GM08714 (cell line): ENCODE results near the gene TBC1D5.
"Not testable (repeated sequence)": the region's sequence is repeated elsewhere in the genome, so short reads cannot be mapped to it uniquely, and the experiment has no call there.

ENCODE experiments used
- H3K4me3 ChIP-seq: fragments of 200-500 bp; sonication (Bioruptor generic); 2 replicates; pipeline ENCODE4 v1.5.1; 2014; ENCODE audit warnings: mild to moderate bottlenecking, low read length, inconsistent platforms
- ZNF274 ChIP-seq: IDR thresholded peaks from 2 replicates; pipeline ENCODE4 v1.6.1; 2012; ENCODE audit warnings: mild to moderate bottlenecking, low read depth, low read length

The TBC1D5 gene

DNA sequence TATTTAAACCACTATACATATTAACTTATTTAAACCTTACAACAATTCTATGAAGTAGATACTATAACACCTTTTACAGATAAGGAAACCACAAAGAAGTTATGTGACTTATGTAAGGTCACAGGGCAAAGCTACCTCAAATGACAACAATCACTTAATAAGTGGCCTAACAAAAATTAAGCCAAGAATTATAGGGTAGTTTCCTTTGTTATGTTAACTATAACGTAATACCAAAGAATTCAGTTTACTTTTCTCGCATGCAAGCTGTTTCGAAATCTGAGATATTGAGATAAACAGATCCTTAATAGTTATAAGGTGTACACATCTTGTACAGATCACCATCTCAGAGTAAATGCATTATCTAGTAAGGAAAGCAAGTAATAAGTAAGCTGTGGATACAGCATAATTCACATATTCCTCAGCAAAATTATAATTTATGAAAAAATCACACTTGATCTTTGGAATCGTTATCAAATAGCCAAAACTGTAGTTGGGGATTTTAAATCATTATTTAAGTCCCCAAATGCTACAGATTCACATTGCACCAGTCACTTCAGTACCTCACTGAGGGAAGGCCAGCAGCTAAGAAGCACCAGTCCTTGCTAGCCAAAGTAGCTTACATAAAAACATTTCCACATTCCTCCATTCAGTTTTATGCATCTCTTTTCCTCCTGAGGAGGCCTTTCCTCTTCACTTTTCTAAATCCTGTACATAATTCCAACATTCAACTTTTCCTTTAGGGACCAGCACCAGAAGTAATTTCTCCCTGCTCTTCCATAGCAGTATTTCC lies 226.8 kb downstream of the TBC1D5 start:
- no peak for TF ChIP-seq ZNF274
- H3K4me3 ChIP-seq = no peak overlapping the region

DNA sequence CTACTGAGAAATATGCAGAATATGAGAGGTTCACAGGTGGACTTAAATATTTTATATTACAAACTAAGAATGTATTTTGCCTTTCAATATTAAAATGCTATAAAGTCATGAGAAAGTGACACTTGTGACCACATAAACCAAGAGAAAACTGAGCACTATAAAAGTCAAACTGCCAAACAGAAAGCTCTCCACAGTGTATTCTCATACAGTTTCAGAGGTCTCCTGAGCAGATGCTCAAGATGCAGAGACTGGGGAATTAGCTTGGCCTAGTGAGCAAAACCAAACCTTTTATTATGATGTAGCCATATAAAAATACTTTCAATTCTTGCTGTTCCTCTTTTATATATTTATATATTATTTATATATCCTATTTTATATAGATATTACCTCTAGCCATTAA lies 227.8 kb downstream of the TBC1D5 start:
- TF ChIP-seq ZNF274 = no peak
- no peak overlapping the region for H3K4me3 ChIP-seq

DNA sequence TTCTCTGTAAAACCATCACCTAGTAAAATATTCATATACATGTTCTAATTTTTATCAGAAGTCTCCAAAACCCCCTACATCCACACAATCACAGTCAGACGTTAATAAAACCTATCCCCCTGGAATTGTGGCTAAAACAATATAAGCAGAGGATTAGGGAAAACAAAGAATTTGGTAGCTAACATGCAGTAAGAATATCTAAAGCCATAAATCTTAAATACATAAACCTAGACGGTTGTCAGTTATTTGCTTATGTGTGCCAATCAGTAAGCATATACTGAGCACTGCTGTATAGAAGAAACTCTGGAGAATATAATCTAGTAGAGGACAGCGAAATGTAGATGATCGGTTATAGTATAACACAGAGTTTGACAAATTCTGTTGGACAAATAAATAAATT lies 232.2 kb downstream of the TBC1D5 start:
- TF ChIP-seq ZNF274 = no peak
- H3K4me3 ChIP-seq = no peak overlapping the region

DNA sequence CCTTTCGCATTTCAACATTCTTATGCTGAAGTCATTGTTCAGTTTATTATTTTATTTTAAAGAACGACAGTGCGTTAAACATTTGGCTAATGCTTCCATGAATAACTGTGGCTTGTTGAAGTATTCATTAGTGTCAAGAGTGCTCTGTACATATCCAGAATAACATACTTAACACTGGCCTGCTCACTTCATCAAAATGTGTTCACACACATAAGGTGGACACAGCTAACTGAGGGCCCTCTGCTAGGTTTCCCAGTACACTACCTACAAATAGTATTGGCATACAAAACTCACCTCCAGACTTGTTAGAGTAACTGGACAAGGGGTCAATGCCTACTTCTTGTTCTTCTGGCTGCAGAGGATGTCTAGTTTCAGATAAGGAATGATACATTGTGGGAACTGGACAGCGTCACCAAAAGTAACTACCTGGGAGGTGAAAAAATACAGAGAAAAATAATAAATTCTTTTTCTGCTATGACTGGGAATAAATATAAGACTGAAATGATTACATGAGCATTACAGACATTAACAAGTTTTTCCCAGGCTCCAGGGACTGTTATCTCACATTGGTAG lies 234.2 kb downstream of the TBC1D5 start:
- H3K4me3 ChIP-seq = no peak overlapping the region
- TF ChIP-seq ZNF274 = no peak

DNA sequence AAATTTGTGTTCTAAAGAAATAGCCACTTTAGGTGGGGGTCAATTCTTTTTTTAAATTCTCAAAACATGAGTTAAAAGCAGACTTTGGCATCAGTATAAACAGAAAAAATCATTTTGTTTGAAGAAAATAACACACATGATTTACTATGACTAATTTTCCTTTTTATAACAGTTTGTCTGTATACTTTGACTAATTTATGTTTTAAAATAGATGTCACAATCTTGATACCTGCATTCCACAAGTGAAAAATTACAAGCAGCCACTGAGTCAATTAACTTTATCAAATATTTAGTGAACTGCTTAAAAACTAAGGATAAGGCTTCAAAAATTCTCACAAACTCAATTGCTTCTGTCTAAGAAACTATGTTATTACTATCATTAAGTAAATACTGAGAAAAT lies 235.0 kb downstream of the TBC1D5 start:
- no peak overlapping the region for H3K4me3 ChIP-seq
- TF ChIP-seq ZNF274 = no peak

DNA sequence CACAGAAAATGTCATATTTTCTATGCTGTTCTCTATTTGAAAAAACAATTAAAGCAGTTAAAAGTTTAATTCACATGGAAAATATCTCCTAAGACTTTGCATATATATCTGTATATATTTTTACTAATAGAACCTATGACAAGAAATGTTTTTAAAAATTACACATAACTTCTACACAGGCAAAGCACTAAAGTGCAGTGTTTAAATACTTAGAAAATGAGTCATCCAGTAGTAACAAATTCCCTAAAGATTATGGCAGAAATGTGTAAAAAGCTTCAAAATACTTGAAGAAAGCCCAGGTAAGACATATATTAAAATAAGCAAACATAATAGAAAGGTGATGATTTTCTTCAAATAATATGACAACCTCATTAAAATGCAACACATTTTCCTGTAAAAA lies 236.6 kb downstream of the TBC1D5 start:
- TF ChIP-seq ZNF274 = no peak
- no peak overlapping the region for H3K4me3 ChIP-seq

DNA sequence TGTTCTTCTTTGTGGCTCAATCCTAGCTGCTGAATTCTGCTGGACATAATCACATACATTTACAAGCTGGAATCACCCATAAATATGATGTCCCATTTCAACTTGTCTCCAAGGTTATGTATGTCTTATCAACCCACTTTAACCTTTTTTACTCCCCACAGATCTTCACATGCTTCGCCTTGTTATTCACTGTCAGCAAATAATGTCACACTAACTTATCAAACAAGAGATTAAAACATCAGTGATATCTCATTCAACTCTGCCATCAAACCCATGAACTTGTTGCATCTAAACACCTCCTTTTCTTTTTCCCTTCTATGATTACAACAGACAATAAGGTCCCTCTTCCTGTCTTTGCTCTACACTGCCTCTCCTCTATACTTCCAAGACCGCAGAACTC lies 240.7 kb downstream of the TBC1D5 start:
- TF ChIP-seq ZNF274 = no peak
- H3K4me3 ChIP-seq = no peak overlapping the region

DNA sequence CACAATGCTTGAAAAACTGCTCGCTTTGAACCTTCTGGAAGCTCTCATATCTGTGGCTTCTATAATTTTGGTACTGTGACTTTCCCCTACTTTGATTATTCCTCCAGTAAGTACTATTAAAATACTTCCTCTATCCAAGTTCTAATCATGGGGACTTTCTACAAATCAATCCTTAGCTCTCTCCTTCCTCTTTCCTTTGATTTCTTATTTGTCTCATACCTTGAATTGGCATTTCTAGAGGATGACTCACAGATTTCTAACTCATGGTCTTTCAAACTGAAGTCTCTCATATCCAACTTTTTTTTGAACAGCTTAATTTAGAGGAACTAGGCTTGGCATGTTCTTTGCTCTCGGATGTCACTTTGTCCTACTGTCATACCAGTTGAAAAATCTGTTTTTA lies 241.8 kb downstream of the TBC1D5 start:
- no peak for TF ChIP-seq ZNF274
- no peak overlapping the region for H3K4me3 ChIP-seq

DNA sequence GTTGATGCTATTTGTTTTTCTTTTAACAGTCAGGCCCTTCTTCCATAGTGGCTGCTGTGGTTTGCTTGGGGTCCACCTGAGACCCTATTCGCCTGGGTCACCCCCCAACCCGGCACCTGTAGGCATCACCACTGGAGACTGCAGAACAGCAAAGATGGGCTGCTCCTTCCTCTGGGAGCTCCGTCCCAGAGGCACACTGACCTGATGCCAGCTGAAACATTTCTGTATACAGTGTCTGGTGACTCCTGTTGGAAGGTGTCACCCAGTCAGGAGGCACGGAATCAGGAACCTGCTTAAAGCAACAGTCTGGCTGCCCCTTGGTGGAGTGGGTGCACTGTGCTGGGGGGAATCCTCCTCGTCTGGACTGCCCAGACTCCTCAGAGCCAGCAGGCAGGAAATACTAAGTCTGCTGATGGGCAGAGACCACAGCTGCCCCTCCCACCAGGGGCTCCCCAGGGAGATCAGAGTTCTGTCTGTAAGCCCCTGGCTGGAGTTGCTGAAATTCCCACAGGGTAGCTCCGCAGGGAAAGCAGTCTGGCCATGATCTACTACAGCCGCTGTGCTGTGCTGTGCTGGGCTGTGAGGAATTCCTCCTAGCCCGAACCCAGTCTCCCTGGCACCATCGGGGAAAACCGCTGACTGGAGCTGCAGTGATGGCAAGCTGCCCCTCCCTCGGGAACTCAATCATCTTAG lies 248.2 kb downstream of the TBC1D5 start:
- no peak for TF ChIP-seq ZNF274

DNA sequence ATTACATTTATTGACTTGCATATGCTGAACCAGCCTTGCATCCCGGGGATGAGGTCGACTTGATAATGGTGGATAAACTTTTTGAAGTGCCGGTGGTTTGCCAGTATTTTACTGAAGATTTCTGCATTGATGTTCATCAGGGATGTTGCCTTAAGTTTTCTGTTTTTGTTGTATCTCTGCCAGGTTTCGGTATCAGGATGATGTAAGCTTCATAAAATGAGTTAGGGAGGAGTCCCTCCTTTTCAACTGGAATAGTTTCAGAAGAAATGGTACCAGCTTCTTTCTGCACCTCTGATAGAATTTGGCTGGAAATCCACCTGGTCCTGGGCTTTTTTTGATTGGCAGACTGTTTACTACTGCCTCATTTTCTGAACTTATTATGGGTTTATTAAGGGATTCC lies 250.8 kb downstream of the TBC1D5 start:
- H3K4me3 ChIP-seq = no peak overlapping the region
- TF ChIP-seq ZNF274 = no peak

More for the DNA sequence above, 248.2 kb downstream of the TBC1D5 start:
- H3K4me3 ChIP-seq = no peak overlapping the region

DNA sequence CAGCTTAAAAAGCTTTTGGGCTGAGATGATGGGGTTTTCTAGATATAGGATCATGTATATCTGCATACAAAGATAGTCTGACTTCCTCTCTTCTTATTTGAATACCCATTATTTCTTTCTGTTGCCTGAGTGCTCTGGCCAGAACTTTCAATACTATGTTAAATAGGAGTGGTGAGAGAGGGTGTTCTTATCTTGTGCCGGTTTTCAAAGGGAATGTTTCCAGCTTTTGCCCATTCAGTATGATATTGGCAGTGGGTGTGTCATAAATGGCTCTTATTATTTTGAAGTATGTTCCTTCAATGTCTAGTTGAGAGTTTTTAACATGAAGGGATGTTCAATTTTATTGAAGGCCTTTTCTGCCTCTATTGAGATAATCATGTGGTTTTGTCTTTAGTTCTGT lies 251.2 kb downstream of the TBC1D5 start:
- H3K4me3 ChIP-seq = not testable (repeated sequence)

DNA sequence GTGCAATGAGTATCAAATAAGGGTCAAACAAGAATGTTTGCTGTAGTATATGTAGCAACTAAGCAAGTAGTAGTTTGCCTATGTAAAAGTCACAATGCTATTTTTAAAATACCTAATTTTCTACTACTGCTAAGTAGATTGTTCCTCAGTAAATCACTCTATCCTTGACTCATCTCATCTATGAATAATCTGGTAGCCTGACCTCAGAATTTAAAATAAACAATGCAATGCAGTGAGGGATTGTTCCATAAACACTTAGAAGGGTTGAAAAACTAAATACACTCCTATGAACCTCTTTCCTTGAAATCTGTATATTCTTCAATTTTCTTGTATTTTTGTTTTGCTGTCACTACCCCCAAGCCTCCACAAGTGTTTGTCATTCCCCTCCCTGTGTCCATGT lies 253.3 kb downstream of the TBC1D5 start:
- no peak for TF ChIP-seq ZNF274
- no peak overlapping the region for H3K4me3 ChIP-seq

DNA sequence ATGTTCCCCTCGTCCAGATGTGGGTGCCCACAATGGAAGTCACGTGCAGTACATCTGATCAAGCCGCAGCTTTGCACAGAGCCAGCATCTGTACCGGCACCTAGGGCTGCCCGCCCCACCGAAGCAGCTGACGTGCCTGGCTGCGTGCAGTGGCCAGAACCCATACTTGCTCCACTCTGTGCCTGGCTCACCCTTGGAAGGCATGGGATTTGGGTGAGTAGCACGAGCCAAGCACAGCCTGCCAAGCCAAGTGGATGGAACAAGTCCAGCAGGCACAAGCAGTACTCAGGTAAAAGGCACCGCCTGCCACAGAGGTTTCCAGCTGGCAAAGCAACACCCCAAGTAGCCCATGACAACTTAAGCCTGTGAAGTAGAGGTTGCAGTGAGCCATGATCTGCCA lies 261.3 kb downstream of the TBC1D5 start:
- H3K4me3 ChIP-seq = no peak overlapping the region
- TF ChIP-seq ZNF274 = no peak

DNA sequence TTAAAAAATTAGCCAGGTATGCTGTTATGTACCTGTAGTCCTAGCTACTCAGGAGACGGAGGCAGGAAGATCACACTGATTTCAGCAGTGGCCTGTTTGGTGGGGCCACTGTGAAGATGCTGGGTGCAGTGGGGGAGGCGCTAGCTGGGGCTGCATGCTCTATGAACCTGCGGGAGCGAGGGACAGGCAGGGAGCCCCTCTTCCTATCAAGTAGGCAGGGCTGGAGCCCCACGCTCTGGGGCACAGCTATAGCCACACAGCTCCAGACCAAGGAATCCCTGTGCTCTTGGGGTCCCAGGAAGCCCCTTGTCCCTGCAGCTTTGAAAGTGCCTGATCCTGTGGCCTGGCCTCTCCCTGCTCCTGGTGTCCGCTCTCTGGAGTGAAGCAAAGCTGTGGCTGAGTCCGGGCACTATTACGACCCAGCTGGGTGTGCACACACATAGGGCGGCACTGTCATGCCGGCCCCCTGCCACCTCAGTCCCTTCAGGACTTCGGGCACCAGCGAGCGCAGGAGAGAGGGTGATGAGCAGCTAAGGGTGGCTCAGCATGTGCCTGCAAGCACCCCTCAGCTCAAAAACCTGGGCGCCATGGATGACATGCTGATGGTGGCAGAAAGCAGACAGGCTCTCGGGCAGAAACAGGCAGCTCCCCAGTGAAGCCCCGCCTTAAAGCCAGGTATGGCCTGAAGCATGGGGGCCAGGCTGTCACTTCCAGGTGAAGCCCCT lies 262.6 kb downstream of the TBC1D5 start:
- no peak for TF ChIP-seq ZNF274
- no peak overlapping the region for H3K4me3 ChIP-seq

DNA sequence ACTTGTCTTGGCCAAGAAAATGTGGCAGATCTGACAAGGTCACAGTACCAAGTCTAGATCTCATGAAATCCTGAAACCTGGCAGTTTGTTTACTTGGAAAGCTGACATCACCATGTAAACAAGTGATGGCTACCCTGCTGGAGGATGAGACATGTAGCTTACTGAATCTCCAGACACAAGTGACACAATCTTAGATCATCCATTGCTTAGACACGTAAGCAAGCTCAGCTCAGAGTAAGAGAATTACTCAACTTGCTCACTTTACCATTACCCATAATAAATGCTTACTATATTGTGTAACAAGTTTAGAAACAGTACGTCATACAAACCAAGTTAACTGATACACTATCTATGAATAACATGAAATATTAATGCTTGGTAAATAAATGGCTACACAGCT lies 263.8 kb downstream of the TBC1D5 start:
- H3K4me3 ChIP-seq = no peak overlapping the region
- TF ChIP-seq ZNF274 = no peak
